LNCAP (cell line): ENCODE measurements around the gene ARHGDIG.

Experiments used
- CTCF ChIP-seq: fragments of 450-650 bp; IDR thresholded peaks from 2 replicates; pipeline ENCODE4 v1.5.1; 2017; ENCODE audit warnings: mild to moderate bottlenecking

ARHGDIG gene

DNA sequence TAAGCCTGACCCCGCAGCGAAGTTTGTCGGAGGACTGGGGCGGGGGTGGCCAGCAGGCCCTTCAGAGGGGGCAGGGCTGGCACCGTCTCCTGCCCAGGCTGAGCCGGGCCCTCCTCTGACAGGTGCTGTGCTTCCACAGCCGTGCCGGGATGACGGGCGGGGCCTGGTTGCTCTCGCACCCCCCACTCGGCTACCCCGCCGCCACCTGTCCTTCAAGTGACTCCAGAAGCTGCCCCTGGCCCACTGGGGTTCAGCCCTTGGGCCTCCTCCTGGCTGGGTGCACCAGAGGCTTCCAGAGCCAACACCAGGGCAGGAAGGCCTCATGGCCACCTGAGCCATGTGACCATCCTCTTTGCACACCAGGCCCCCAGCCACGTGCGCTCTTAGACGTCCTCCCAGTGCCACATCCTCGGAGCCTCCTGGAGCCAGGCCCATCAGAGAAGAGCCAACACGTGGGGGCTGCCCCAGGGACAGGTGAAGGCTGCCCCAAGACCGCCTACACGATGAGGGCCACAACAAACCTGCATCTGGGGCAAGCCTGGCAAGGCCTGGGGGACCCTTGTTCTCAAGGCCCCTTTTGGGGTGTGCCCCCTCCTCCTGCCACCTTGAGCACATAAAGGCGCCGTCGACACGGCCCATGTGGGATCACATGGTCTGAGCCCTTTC, 9.8 kb downstream of the ARHGDIG start:
- no peak for TF ChIP-seq CTCF

DNA sequence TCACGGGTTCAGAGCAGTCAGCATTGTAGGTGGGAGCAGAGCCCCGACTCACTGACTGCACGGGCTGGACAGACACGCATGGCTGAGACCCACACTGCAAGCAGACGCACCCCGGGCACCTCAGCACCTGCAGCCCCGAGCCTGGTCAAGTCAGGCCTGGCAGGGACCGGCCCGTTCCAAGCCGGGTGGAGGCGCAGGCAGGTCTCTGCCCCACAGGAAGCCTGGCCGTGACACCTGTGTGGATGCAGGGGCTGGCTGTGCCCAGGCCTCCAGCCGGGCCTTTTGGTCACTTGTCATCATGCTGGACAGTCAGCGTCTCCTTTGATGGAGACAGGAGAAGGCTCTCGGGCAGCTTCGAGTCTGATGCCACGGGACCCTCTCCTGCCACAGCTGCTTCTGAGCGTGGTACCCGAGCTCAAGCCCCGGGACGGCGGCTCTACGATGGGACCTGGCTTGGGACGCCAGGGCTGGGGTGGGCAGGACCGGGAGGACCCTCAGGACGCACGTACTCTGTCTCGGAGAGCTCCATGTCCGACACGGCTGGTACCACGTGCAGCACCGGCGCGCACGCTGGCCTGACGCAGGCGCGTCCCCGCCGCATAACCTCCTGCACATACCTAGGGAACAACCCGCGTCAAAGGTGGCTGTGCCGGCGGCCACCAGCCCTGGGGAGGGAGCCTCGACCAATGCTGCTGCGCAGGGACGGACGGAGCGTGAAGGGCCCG, 10.5 kb downstream of the ARHGDIG start:
- no peak for TF ChIP-seq CTCF

DNA sequence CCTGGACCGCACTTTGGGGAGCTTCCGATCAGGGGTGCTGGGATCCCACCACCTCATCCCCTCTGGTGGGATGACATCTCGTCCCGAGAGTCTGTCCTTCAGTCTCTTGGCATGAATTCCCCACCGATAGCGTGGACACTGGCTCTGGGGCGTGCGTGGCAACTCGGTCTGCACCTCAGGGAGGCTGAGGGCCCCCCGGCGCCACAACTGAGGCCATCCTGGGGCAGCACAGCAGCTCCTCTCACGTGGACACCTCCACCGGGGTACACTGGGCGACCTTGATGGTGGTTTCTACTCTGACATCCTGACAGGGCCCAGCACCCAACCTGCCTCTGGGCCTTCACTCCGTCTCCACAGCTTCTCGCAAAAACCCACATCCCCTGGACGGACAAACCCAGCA, 11.1 kb downstream of the ARHGDIG start:
- TF ChIP-seq CTCF, result no peak

GRCh38 chr16:293043-293775, 12.8 kb downstream of the ARHGDIG start:
- no peak for TF ChIP-seq CTCF

DNA sequence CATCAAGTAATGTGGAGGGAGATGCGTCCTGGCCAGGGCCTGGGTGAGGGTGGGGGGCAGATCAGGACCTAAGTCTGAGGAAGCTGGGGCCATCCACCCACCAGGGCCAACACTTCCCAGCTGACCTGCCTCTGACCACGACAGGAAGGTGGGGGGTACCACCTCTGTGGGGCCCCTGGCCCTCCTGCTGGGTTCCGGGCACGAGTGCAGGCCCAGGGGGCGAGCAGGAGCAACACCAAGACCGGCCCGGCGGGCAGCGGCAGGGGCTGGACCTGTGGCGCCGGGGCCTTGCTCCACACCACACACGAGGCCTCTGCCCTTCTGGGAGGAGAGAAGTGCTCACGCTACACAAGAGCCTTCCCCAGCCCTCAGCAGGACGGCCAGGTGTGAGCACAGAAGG, 15.9 kb downstream of the ARHGDIG start:
- no peak for TF ChIP-seq CTCF

- no peak for TF ChIP-seq CTCF
These were observed 16.6 kb downstream of the ARHGDIG start for GRCh38 chr16:296806-297510.

DNA sequence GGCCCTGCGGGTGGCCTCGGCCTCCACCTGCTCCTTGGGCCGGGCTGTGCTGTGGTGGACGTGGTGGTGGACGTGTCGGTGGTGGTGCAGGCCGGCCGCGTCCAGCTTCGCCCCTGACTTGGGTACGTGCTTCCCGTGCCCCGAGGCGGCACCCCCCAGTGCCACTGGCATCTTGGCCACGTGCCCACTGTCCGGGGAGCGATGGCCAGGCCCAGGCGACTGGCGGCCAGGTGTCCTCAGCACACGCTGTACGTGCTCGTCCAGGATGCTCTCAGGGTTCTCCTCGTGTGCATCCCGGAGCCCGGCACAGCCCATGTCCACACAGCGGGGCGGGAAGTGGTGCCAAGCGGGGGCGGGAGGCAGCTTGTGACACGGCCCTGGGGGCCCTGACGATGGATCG, 17.4 kb downstream of the ARHGDIG start:
- no peak for TF ChIP-seq CTCF
